ENCODE data around the gene GNB5.

Gene GNB5

GRCh38 chr15:52139599-52140462 lies 51.4 kb downstream of the GNB5 start:
- DNase-seq, result peak; percentile 78

GRCh38 chr15:52137432-52138357 lies 53.5 kb downstream of the GNB5 start:
- peak; percentile 84 for DNase-seq

GRCh38 chr15:52136442-52136980 lies 54.7 kb downstream of the GNB5 start:
- no peak for DNase-seq

- no peak for DNase-seq
Measured at GRCh38 chr15:52134502-52135144, 56.6 kb downstream of the GNB5 start.

- DNase-seq, result no peak
Measured at GRCh38 chr15:52133510-52134220, 57.5 kb downstream of the GNB5 start.

- DNase-seq, result no peak
Measured at GRCh38 chr15:52132066-52132465, 59.1 kb downstream of the GNB5 start.

GRCh38 chr15:52128568-52128967 lies 62.6 kb downstream of the GNB5 start:
- DNase-seq, result no peak

- no peak for DNase-seq
Measured at GRCh38 chr15:52124270-52124880, 66.8 kb downstream of the GNB5 start.

- no peak for DNase-seq
Measured at GRCh38 chr15:52121896-52122295, 69.3 kb downstream of the GNB5 start.

GRCh38 chr15:52121006-52121405 lies 70.2 kb downstream of the GNB5 start:
- no peak for DNase-seq

- no peak for DNase-seq
Measured at GRCh38 chr15:52120488-52120887, 70.7 kb downstream of the GNB5 start.

GRCh38 chr15:52118969-52119749 lies 72.0 kb downstream of the GNB5 start:
- DNase-seq, result no peak

GRCh38 chr15:52117549-52117948 lies 73.6 kb downstream of the GNB5 start:
- no peak for DNase-seq

- DNase-seq, result no peak
Measured at GRCh38 chr15:52115598-52116427, 75.4 kb downstream of the GNB5 start.

GRCh38 chr15:52114261-52115055 lies 76.7 kb downstream of the GNB5 start:
- DNase-seq, result no peak

GRCh38 chr15:52113708-52114107 lies 77.5 kb downstream of the GNB5 start:
- DNase-seq, result no peak

GRCh38 chr15:52113235-52113634 lies 78.0 kb downstream of the GNB5 start:
- no peak for DNase-seq

GRCh38 chr15:52112203-52112750 lies 78.9 kb downstream of the GNB5 start:
- peak; percentile 6 for DNase-seq

Data from hematopoietic multipotent progenitor cell treated with erythropoietin and hydrocortisone succinate and interleukin-3 and kit ligand, for 8 days (in vitro differentiated cells).